Heart left ventricle (tissue), 13 donors: ENCODE measurements around the gene ATP9B.
"Not testable (repeated sequence)": the region's sequence is repeated elsewhere in the genome, so short reads cannot be mapped to it uniquely, and the experiment has no call there.

Experiments used
- CTCF ChIP-seq, 12 donors: fragments of 200-600 bp; sonication (generic) in 4 of 12; IDR thresholded peaks; one replicate each; pipeline versions ENCODE4 v1.5.0 to v1.8.0; 2018 to 2022; ENCODE audit warnings: antibody characterized with exemption in 12 of 12, mild to moderate bottlenecking in 5 of 12
- POLR2A ChIP-seq, 2 donors: fragments of 450-650 bp; IDR thresholded peaks; one replicate each; pipeline ENCODE4 v1.6.1; 2017; ENCODE audit warnings: antibody characterized with exemption in 2 of 2, mild to moderate bottlenecking in 2 of 2, moderate library complexity in 2 of 2
- donor health status: ischemic (EF 13 %, LVEDD 7.1; RV severe dilation, severe dysfunction).
- donor health status: DM: no; HTN: yes; CAD: no.
- donor health status: DM: no; HTN: no; CAD: no.
- donor health status: ischemic (EF 25% LVEDD 6.9; RV normal size, moderate dysfunction).
- donor health status: ischemic (EF 25% LVEDD 5.7; RV mildly dilated, moderate dysfunction).
- donor health status: ischemic (EF 35%, LVEDD 5.7; RV mildly dilated, moderate dysfunction).
- donor health status: nonischemic (EF 11% LVEDD 7.7; RV severe dilation, severe dysfunction).
- donor health status: DM: yes; HTN: yes; CAD: no.
- donor health status: PGD.
- donor health status: ischemic (EF 29% LVEDD 5.4; RV normal size, mild dysfunction).
- donor health status: nonischemic (EF 23%, LVEDD 6.1; RV moderate dilation, normal function).

DNA sequence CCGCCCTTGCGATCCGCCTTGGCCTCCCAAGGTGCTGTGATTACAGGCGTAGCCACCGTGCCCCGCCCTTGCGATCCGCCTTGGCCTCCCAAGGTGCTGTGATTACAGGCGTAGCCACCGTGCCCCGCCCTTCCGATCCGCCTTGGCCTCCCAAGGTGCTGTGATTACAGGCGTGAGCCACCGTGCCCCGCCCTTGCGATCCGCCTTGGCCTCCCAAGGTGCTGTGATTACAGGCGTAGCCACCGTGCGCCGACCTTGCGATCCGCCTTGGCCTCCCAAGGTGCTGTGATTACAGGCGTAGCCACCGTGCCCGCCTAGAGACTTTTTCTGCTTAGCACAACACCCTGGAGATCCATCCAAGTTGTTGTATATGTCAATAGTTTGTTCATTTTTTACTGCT, 103.1 kb downstream of the ATP9B start:
- not testable (repeated sequence) for TF ChIP-seq CTCF, POLR2A (IDR thresholded peaks at IDR 0.05)
